Transverse colon (tissue), 3 donors: Measurements from ENCODE around the gene GRAP2.

Source experiments
- EP300 ChIP-seq: sonication (generic); formaldehyde crosslinking; IDR thresholded peaks from one replicate; pipeline ENCODE4 v1.6.1; 2017; ENCODE audit warnings: antibody characterized with exemption, low read depth
- POLR2AphosphoS5 ChIP-seq, 3 donors: sonication (generic); formaldehyde crosslinking; IDR thresholded peaks; one replicate each; pipeline ENCODE4 v1.6.1; 2016; ENCODE audit warnings: antibody characterized with exemption in 3 of 3

- TF ChIP-seq EP300 (no peak), POLR2AphosphoS5 (IDR thresholded peaks at IDR 0.05) (no peak)
These were observed 100.2 kb downstream of the GRAP2 start for GRCh38 chr22:40001106-40001505.
